ENCODE measurements around the gene GPALPP1. TPM values are rescaled to one million over a fixed set of nuclear protein-coding genes. Genes with fewer than 3 reads are reported as not detected.
"Not testable (repeated sequence)": the region's sequence is repeated elsewhere in the genome, so short reads cannot be mapped to it uniquely, and the experiment has no call there.

Gene GPALPP1
- total RNA-seq, 2 experiments from 2014 or later, result 28.7 to 29.6 TPM

DNA sequence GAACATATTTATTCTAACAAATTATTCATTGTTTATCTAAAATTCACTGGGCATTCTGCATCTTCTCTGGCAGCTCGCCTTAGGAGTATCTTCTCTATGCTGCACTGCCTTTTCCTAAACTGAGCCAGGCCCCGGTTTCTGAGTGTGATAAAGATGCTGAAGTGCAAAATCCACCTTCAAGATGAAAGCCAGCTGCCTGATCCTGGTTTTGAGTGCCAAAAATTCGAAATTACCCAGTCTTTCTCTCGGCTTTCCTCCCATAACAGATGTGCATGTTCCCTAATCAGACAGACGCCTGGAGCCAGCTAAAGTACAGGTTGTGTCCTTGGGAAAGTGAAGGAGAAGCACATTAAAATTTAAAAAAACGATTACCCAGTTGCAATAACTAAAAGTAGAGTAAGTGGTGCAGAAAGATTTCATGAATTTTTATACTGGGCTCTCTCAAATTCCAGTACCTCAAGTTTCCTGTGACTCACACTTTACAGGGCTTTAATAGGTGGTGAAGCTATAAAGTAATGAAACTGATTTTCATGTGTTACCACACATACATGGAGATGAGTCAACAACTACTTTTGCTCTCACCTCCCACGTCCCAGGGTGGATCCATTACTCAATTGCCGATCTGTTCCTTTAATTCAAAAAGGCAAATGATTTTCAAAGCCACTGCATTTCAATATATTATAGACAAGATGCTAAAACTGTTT lies 66.0 kb downstream of the GPALPP1 start:
- no peak overlapping the region for H3K4me3 Mint-ChIP-seq
- H3K9me3 Mint-ChIP-seq (ENCODE audit: low read depth), result no peaks in the 10 kb centered on the region
- peaks cover 12% of the 10 kb centered on the region for H3K4me1 Mint-ChIP-seq
- CTCF ChIA-PET, result interaction anchor here (0.7 to 1.5 kb wide), 3 partner anchors 8 to 386 kb away, joined by 3 to 10 read pairs (median 3); no protein-coding TSS in a partner anchor
- no peak overlapping the region for H3K27ac Mint-ChIP-seq
- H3K36me3 Mint-ChIP-seq, result no peaks in the 10 kb centered on the region
- DNase-seq, result peak; percentile 60
- ATAC-seq, result peak; percentile 95
- peaks cover 80% of the 10 kb centered on the region for H3K27me3 Mint-ChIP-seq

DNA sequence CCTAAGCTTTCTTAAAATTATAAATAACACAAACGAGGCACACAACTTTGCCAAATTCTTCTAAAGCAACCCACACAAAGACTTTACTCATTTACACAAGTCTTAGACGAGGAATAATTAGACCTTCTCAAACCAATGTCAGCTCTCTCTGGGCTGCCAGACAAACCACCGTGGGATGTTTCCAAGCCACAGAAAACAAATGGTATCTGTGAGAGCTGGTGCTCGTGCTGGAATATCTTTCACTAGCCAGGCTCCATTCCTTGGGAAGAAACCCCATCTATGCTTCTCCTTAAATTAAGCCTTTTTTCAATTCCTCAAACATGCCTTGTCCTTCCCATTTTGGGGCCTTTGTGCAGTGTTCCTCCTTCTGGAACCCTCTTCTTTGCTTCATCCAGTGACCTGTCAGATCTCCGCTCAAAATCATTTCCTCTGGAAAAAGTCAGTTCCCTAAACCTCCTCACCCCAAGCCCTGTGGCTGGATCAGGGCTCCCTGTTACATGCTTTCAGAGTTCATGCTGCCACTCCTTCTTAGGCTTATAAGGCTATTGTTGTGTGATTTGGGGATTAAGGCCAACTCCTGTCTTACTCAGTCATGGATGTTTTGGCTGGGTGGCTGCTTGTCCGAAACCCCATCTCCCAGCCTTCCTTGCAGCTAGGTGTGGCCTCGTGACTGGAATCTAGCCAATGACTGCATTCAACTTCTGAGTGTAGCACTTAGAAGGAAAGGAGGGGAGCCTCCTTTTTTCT lies 66.7 kb downstream of the GPALPP1 start:
- Mint-ChIP-seq H3K27ac (no peak overlapping the region), H3K4me1 (peaks cover 12% of the 10 kb centered on the region), H3K27me3 (peaks cover 77% of the 10 kb centered on the region), H3K9me3 (ENCODE audit: low read depth) (no peaks in the 10 kb centered on the region), H3K36me3 (no peaks in the 10 kb centered on the region), H3K4me3 (no peak overlapping the region)
- CTCF ChIA-PET, result interaction anchor here (1.5 kb wide), 1 partner anchor 9 kb away, joined by 10 read pairs; no protein-coding TSS in a partner anchor
- DNase-seq (no peak), ATAC-seq (no peak)

DNA sequence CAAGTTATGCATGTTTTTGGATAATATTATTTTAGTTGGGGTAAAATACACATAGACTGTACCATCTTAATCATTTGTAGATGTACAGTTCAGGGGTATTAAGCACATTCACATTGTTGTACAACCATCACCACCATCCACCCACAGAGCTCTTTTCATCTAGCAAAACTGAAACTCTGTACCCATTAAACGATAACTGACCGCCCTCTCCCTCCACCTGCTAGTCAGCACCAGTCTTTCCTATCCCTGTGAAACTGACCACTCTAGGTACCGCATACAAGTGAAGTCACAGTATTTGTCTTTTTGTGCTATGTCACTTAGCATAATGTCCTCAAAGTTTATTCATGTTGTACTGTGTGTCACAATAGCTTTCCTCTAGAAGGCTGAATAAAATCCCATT lies 70.7 kb downstream of the GPALPP1 start:
- Mint-ChIP-seq H3K36me3 (no peaks in the 10 kb centered on the region), H3K27me3 (peaks cover 64% of the 10 kb centered on the region), H3K4me3 (no peak overlapping the region), H3K4me1 (peaks cover 12% of the 10 kb centered on the region), H3K27ac (no peak overlapping the region), H3K9me3 (ENCODE audit: low read depth) (no peaks in the 10 kb centered on the region)
- CTCF ChIA-PET, result no interaction called here
- ATAC-seq (no peak), DNase-seq (no peak)

DNA sequence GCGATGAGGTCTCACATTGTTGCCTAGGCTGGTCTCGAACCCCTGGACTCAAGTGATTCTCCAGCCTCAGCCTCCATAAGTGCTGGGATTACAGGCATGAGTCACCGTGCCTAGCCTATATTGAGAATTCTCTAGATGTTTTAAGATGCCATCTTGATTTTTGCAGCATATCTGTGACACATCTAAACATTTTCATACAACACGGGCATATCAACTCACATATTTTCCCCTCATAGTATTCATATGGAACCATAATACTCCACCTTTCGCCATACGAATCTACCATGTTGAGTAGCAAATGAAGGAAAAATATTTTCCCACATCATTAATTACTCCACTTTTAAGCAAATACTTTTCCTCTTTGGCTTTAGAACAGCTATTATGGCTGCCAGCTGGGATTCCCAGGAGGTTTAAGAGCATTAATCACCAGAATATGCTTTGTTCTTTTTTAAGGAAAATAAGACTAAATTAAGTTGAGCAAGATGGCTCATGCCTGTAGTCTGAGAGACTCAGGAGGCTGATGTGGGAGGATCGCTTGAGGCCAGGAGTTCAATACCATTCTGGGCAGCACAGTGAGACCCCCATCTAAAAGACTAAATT lies 74.0 kb downstream of the GPALPP1 start:
- Mint-ChIP-seq H3K4me3 (no peak overlapping the region), H3K4me1 (no peaks in the 10 kb centered on the region), H3K27me3 (peaks cover 54% of the 10 kb centered on the region), H3K9me3 (ENCODE audit: low read depth) (no peaks in the 10 kb centered on the region), H3K27ac (no peak overlapping the region), H3K36me3 (no peaks in the 10 kb centered on the region)
- CTCF ChIA-PET, result no interaction called here
- DNase-seq (no peak), ATAC-seq (no peak)

DNA sequence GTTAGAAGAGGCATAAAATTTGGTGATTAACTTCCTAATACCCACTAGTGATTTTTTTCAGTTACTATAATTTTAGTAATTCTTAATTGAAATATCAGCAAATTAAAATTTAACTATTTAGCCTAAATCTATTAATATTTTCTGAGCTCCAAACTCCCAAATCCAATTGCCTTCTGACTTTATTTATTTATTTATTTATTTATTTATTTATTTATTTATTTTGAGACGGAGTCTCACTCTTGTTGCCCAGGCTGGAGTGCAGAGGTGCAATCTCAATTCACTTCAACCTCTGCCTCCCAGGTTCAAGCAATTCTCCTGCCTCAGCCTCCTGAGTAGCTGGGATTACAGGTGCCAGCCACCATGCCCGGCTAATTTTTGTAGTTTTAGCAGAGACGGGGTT lies 74.6 kb downstream of the GPALPP1 start:
- CTCF ChIA-PET; H3K27ac Mint-ChIP-seq; DNase-seq; H3K4me1 Mint-ChIP-seq; H3K36me3 Mint-ChIP-seq; ATAC-seq; H3K4me3 Mint-ChIP-seq; H3K9me3 Mint-ChIP-seq (ENCODE audit: low read depth): not testable (repeated sequence)
- H3K27me3 Mint-ChIP-seq, result peaks cover 54% of the 10 kb centered on the region

DNA sequence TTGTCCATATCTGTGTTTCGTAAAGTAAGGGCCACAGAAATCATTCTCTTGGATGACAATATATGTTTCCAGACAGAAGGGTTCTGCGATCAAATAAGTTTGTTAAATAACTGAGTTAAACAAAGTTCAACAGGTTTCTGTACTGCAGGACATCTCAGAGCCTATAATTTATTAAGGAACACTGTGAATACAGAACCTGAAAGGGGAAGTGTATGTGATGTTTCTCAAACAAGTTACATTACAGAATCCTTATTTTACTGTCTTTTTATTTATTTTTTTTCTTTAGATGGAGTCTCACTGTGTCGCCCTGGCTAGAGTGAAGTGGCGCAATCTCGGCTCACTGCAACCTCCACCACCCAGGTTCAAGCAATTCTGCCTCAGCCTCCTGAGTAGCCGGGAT lies 75.6 kb downstream of the GPALPP1 start:
- Mint-ChIP-seq H3K4me3 (no peak overlapping the region), H3K9me3 (ENCODE audit: low read depth) (no peaks in the 10 kb centered on the region), H3K36me3 (no peaks in the 10 kb centered on the region), H3K4me1 (no peaks in the 10 kb centered on the region), H3K27ac (no peak overlapping the region), H3K27me3 (peaks cover 45% of the 10 kb centered on the region)
- ATAC-seq, result no peak
- no peak for DNase-seq
- CTCF ChIA-PET, result no interaction called here

DNA sequence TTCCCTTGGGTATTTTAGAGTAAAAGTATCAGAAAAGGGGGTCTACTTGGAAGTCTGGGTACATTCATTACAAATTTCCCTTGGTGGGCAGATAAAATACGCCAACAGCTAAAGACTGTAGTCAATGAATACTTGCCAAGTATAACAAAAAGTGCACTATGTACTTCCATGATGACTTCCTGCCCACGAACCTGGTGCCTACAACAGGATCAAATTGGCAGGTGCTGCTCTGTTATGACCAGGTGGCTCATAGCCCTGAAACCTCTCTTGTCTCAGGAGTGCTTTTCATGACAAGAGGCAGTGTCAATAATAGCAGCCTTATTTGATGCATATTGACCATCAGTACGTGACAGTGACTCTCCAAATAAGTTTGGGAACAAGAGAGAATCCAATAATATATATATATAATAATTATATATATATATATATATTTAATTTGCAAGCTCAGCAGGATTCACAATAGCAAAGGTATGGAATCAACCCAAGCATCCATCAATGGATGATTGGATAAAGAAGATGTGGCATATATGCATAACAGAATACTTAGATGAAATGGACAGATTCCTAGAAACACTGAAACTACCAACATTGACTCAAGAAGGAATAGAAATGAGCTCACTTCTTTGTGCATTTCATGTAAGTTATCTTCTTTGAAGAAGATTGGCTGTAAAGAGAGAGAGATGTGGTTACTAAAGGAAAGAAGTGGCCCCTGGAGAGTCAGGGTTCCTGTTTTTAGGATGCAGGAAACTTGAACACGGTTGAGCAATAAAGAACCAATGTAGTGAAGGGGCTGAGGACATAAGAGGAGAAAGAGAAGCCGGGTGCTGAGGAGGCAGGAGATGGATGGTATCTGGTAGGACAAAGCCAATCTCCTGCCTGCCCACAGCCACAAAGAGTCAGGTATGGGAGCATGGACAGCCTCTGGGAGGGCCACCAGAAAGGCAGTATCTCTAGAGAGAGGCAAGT lies 79.0 kb downstream of the GPALPP1 start:
- H3K27me3 Mint-ChIP-seq, result peaks cover 32% of the 10 kb centered on the region
- H3K27ac Mint-ChIP-seq, result no peak overlapping the region
- H3K9me3 Mint-ChIP-seq (ENCODE audit: low read depth), result no peaks in the 10 kb centered on the region
- no peaks in the 10 kb centered on the region for H3K36me3 Mint-ChIP-seq
- ATAC-seq (no peak), DNase-seq (no peak)
- CTCF ChIA-PET, result no interaction called here
- no peaks in the 10 kb centered on the region for H3K4me1 Mint-ChIP-seq
- H3K4me3 Mint-ChIP-seq, result no peak overlapping the region

DNA sequence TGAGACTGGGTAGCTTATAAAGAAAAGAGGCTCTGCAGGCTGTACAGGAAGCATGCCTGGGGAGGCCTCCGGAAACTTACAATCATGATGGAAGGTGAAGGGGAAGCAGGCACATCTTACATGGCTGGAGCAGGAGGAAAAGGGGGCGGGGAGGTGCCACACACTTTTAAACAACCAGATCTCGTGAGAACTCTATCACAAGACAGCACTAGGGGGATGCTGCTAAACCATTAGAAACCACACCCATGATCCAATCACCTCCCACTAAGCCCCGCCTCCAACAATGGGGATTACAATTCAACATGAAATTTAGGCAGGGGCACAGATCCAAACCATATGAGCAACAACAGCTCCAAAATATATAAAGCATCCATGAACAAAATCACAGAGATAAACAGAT lies 84.5 kb downstream of the GPALPP1 start:
- ATAC-seq, result no peak
- H3K36me3 Mint-ChIP-seq, result no peaks in the 10 kb centered on the region
- H3K4me3 Mint-ChIP-seq, result no peak overlapping the region
- H3K27ac Mint-ChIP-seq, result no peak overlapping the region
- peaks cover 24% of the 10 kb centered on the region for H3K27me3 Mint-ChIP-seq
- no peak for DNase-seq
- H3K9me3 Mint-ChIP-seq (ENCODE audit: low read depth), result no peaks in the 10 kb centered on the region
- CTCF ChIA-PET, result no interaction called here
- H3K4me1 Mint-ChIP-seq, result no peaks in the 10 kb centered on the region

DNA sequence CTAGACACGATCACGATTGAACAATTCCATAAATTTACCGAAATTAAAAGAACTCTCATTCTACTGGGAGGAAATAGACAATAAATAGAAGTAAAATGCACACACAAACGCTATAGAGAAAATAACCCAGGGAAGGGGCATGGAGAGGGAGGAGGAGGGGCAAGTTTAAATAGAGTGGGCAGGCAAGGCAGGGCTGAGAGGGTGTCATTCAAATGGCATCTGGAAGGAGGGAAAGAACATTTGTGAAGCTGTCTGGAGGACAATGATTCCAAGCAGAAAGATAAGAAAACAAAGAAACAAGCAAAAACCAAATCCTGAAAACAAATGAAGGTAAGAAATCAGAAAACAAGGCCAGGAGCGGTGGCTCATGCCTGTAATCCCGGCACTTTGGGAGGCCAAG lies 85.4 kb downstream of the GPALPP1 start:
- no peak overlapping the region for H3K27ac Mint-ChIP-seq
- CTCF ChIA-PET, result no interaction called here
- H3K36me3 Mint-ChIP-seq, result no peaks in the 10 kb centered on the region
- no peak for ATAC-seq
- H3K27me3 Mint-ChIP-seq, result peaks cover 30% of the 10 kb centered on the region
- no peak for DNase-seq
- no peak overlapping the region for H3K4me3 Mint-ChIP-seq
- no peaks in the 10 kb centered on the region for H3K9me3 Mint-ChIP-seq (ENCODE audit: low read depth)
- no peaks in the 10 kb centered on the region for H3K4me1 Mint-ChIP-seq

DNA sequence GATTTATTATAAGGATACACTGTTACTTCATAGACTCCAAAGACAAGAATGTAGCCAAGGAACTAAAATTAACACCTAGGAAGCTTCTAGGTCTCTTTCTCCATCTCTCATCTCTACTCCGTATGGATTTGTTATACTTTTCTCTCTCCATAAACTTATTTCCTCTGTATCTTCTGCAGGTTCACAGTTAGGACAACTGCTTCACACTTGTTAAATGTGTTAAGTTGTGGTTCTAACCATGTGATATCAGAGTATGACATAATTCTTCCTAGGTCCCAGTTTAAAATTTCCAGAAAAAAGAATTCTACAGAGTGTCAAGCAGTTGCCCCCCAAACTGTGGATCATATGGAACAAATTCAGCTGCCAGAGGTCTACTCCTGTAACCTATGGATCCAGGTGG lies 88.7 kb downstream of the GPALPP1 start:
- no peak overlapping the region for H3K27ac Mint-ChIP-seq
- H3K27me3 Mint-ChIP-seq, result peaks cover 41% of the 10 kb centered on the region
- H3K9me3 Mint-ChIP-seq (ENCODE audit: low read depth), result no peaks in the 10 kb centered on the region
- H3K4me1 Mint-ChIP-seq, result no peaks in the 10 kb centered on the region
- ATAC-seq, result no peak
- H3K36me3 Mint-ChIP-seq, result no peaks in the 10 kb centered on the region
- CTCF ChIA-PET, result no interaction called here
- no peak overlapping the region for H3K4me3 Mint-ChIP-seq
- no peak for DNase-seq

Other genes with a start within 250 kb of the GPALPP1 start
- gene NUFIP1, start 67 bp upstream of the GPALPP1 start, total RNA-seq, result 1 to 10 TPM; 6.0 to 7.7 TPM
- gene GTF2F2, start 131.0 kb downstream of the GPALPP1 start, total RNA-seq, result 10 to 100 TPM; 17.0 to 19.3 TPM
- not detected for gene KCTD4, start 211.5 kb downstream of the GPALPP1 start, total RNA-seq